GM21390 (cell line): Measurements from ENCODE around the gene PACRG.

Experiments used
- ATAC-seq: cut with Tn5 transposase; IDR thresholded peaks from one replicate; pipeline ENCODE4 v1.9.1; 2021; ENCODE audit not compliant: unreplicated experiment

Gene PACRG

DNA sequence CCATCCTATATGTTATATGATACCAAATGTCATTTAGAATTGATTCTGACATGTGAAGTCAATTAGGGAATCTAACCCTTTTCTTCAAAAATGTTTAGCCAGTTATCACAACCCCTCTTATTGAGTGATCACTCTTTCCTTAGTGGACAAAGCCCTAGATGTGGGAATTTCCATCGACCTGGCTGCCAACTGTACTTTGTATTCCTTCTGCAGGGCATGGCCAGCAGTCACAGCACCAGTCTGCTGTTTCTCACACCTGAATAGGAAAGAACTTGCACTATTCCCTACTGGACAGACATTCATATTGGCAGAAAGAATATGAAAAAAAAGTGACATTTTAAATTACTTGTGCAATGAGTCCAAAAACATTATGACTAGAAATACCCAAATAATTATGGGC, 271.0 kb downstream of the PACRG start:
- ATAC-seq: no peak

DNA sequence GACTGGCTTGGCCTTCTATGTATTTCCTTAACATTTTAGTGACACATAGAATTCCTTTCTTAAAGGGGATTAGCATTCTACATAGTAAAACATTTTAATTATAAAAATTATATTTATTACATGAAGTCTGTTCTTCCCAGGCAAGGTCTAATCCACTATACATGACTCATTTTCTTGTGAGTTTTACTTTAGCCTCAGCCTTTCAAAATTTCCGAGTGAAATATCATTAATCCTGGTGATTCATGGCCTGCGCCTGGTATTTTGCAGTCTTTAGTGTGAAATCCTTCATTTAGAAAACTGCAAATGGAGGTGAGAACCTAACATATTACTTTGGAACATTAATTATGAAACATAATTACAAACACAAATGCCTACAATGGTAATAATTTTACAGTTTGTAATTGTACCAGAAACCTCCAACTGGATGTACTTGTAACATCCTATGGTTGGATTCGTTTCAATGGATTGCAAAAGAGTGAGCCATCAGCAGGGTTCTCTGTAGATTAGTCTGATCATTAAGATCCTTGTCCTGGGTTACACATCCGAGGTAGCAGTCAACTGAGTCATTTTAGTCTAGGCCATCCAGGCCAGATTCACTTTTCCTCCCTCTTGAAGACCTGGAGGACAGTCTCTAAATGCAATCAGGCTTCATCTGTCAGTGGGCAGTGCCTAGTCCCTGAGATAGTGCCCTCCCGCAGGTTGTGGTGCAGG, 272.0 kb downstream of the PACRG start:
- no peak for ATAC-seq

DNA sequence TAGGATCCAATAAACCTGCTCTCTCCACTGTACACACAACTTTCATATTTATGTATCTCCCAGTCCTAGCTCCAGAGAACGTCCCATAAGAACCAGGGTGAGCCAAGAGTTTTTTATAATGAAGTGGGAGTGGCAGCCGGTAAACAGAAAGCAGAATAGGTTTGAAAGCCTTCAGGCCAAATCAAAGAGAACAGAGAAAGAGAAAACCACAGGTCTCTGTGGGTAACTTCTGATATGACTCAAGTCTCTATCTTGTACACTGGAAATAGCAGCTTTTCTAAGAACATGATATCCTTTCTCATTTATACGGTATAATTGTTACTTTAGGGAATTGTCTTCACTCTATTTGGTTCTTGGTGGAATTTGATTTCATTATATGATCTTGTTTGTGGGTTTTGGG, 273.6 kb downstream of the PACRG start:
- ATAC-seq: peak; percentile 100

DNA sequence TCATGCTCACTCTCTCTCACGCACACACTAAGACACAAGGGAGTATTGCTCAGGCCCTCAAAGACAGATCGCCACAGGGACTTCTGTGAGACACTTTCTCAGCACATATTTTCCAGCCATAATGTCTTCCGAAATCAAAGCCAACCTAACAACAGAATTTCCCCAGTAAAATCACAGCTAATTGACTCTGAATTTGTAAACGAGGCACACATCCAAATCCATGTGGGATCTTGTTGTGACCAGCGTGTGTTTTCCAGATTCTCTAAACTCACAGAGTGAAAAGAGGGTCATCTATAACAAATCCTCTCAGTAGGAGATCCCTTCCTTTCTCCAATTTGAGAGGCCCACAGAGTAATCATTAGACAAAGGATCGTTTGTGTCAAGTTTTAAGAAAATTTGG, 280.4 kb downstream of the PACRG start:
- no peak for ATAC-seq

DNA sequence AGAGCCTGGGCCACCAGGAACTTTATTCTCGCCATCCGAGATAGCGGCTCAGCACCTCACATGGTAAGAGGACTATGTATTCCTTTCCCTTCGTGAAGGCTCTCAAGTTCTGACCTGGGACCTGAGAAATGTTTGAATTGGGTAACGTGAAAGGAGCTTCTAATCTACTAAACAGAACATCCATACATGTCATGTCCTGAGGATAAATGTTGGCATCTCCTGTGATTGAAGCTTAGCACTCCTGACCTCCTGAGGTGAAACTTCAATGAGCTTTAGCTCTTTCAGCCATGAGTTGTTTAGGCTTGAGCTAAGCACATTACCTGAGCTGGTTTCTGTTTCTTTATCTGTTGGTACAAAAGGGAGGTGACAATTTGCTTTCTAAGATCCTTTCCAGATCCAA, 280.9 kb downstream of the PACRG start:
- no peak for ATAC-seq

DNA sequence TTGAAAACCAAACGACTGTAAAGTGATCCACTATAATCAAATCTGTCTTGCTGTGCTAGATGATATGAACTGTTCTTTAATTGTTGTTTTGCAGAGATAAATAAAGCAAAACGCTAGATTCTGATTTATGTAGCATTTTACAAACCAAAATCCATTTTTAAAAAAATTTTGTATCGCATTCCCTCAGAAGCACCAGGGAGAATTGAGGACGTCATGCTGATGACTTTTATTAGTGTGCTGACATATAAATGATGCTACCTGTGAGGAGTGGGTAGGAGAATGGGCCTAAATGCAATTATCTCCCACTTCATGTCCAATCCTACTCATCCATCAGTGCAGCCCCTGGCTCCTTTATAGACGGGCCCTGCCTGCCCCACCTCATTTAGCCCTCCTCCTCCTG, 282.4 kb downstream of the PACRG start:
- no peak for ATAC-seq

DNA sequence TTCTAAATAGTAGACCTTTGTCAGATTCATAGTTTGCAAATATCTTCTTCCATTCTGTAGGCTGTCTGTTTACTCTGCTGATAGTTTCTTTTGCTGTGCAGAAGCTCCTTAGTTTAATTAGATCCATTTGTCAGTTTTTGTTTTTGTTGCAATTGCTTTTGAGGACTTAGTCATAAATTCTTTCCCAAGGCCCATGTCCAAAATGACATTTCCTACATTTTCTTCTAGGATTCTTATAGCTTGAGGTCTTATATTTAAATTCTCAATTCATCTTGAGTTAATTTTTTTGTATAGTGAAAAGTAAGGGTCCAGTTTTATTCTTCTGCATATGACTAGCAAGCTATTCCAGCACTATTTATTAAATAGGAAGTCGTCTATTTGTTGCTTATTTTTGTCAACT, 287.0 kb downstream of the PACRG start:
- ATAC-seq: no peak

DNA sequence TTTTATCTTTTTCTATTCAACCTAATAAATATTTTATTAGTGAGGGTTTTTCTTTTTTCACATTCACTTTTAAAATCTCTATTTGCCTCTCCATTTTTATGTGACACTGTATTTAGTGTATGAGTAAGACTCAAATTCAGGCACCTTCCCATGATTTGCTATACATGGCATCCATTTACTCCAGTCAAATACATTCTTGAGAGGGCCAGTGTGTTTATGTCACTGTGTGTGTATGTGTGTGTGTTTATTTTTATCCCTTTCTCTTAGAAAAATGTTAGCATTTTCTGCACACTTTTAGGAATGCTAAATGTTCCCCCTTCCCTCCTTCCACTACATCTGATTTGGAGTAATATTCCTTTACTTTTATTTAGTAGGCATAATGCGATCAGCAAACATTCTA, 290.0 kb downstream of the PACRG start:
- no peak for ATAC-seq

DNA sequence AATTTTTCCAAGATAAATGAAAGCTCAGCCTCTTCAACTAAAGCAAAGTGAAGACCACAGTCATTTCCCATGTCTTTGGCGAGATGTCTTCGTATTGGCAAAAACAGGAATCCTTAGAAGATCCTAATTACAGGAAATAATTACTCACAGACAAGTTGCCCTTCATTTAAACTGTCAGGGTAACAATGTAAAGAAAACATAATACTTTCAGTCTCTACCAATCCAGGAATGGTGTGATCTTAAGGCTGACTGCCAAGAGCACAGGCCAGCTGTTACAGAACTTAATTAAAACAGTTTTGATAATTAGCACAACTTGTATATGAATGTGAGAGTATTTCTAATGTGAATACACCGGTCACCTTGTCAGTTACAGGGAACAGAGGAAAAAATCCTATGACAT, 292.2 kb downstream of the PACRG start:
- no peak for ATAC-seq

DNA sequence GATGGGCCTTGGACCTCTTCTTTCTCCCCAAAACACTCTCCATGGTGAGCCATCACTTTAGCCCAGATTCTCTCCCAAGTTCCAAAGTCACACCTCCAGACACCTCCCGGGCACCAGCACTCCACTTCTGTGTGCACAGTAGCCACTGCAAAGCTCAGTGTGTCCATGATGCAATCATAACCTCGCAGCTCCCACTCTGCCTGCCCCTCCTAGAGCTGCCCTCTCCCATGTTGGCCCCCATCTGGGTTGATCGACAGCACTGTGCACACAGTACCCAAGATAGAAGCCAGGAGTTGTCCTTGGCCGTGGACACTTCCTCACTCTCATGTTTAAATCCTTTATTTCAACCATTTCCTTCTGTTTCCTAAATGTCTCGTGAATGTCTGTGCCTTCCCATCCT, 293.3 kb downstream of the PACRG start:
- no peak for ATAC-seq

DNA sequence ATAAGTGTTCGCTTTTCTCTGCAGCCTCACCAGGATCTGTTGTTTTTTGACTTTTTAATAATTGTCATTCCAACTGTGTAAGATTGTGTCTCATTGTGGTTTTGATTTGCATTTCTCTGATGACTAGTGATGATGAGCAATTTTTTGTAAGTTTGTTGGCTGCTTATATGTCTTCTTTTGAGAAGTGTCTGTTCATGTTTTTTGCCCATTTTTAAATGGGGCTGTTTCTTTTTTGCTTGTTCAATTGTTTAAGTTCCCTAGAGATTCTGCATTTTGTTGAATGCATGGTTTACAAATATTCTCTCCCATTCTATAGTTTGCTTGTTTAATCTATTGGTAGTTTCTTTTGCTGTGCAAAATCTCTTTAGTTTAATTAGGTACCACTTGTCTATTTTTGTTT, 295.9 kb downstream of the PACRG start:
- no peak for ATAC-seq

DNA sequence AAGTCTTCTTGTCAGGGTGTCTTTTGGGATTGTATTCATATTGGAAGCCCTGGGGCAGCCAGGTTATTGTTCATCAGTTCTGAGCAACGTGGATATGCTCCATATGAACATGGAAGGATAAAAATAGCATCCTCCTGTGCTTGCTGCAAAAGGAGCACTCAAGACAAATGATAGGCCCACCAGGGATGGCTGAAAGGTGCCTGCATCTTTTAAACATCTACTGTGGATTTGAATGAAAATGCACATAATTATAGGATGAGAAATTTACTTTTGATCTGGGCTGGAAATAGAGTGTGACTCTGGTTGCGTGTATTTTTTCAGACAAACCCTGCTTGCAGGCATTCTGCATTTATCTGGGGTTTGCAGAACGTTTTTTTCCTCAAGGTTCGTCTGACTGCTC, 299.1 kb downstream of the PACRG start:
- ATAC-seq: no peak

DNA sequence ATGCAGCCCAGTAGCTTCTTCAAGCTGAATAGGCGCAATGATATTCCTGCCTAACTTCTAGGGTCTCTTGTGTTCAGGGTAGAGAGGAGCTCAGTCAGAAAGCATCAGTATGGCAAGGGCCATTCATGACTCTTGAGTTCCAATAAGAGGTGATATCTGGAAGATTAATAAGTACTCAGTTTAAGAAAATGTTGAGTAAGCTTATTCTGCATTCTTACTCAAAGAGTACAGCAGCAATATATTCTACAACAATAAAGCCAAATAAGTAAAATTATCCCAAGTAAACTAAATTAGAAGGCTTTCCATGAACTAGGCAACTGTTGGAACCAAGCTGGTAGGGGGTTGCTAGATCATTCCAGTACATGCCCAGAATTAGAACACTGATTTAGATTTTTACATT, 303.2 kb downstream of the PACRG start:
- ATAC-seq: no peak

DNA sequence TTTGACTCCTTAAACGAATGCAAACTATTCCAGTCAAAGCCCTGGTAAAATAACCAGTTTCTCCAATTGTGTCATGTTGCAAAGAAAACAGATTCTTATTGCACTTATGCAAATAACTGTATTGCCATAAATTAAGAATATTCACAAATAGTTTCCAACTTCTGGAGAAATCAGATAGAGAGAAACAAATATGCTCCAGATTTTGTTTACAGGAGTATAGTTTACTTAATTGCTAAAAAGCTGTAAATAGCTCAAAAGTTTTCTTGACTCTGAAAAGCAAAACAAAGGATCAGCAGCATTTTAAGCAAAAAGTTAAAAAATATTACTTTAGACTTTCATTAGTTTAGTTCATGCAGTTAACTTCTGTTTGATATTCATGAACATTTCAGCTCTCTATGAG, 304.2 kb downstream of the PACRG start:
- ATAC-seq: no peak

DNA sequence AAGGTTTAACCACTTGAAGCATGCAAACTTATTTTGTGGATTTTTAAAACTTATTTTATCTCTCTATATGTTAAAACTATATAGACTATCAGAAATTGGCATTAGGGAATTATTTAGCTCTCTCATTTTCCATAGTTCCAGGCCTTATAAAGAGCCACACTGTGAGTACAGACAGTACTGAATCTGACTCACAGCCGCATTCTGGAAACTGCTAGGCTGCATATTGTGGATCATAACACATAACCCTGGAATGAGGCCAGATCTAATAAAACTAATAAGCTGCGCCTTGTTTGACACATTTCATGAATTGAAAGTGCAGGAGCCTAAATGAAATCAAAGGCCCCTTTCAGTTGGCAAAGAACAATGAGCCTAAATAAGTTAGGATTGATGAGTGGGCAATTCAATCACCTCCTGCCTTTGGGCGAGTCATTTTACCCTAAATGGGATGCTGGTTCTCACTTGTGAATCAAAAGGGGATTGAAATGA, 308.4 kb downstream of the PACRG start:
- ATAC-seq: no peak

DNA sequence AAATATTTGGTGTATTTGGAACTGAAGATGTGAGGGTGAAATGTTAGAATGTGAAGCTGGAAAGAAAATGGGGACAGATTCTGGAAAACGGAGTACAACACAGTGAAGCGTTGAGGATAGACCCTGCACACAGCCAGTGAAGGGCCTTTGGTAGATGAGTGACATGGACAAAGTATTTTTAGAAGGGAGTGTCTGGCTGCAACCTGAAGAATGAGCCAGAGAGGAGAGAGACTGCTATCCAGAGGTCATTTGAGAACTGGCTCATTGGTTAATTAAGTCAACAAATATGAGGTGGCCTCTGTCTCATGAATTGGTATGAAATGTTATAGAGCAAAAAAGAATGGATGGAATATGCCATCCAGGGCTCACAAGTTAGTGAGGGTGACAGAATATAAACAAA, 310.5 kb downstream of the PACRG start:
- ATAC-seq: no peak

DNA sequence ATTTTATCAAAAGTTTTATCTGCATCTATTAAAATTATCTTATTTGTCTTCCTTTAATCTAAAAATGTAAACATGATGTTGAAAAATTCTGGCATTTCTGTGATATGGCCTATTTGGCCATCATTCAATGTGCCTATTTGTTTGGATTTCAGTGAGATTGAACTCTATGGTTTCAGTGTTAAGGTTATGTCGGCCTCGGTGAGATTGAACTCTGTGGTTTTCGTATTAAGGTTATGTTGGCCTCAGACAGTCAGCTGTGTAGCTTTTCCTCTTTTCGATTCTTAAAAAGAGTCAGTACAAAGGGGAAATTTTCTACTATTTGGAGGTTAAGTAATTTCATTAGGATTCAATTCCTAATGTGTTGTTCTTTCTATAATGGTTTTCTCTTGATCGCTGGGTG, 320.6 kb downstream of the PACRG start:
- ATAC-seq: no peak

DNA sequence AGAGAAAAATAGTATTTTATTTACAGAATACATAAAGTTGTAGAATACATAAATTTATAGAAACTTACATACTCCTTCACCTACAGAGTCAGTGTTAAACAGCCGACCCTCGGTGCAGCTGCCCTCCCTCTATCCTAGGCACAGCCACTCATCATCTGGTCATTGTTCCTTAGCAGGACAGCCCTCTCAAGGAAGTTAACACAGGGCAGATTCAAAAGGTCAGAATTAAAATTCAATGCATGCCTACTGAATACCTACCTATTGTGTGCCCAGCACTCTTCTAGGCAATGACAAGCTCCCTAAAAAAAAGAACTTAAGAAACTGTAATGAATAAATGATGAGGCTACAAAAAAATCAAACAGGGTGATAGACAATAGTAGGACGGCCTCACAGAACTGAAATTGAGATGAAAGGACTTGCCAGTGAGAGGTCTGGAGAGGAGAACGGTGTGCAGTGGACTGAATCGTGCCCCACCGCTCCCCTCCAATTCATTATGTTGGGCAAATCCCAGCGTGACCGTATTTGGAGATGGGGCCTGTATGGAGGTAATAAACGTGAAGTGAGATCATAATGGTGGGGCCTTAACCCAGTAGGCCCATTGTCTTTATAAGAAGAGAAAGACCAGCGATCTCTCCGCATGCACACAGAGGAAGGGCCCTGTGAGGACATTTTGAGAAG, 326.0 kb downstream of the PACRG start:
- ATAC-seq: no peak

DNA sequence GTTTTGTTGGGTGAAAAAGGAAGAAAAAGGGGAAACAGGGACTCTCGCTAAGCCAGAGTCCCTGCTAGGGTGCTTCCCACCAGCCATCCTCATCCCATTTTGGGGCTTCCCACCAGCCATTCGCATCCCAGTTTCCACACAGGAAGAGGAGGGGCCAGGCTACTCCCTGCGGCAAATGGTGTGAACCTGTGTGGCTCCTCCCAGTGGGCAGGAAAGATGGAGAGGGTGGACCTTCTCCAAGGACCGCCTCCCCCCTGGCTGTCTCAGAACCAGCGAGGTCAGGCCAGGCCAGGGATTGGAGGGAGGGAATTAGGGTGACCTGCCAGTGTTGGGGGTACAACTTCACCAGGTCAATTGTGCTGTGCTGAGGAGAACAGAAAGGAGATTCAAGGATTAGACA, 326.9 kb downstream of the PACRG start:
- no peak for ATAC-seq

DNA sequence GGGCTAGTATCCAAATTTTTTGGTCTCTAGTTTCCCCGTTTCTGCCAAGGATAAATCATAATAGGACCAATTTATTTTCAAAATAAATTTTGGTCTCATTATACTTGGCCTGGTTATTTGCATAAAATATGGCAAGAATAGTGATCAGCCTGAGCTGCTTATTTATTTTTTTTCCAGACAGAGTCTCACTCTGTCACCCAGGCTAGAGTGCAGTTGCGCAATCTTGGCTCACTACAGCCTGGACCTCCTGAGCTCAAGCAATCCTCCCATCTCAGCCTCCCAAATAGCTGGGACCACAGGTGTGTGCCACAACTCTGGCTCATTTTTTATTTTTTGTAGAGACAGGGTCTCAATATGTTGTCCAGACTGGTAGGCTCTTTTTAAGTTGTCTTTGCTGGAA, 329.5 kb downstream of the PACRG start:
- no peak for ATAC-seq

DNA sequence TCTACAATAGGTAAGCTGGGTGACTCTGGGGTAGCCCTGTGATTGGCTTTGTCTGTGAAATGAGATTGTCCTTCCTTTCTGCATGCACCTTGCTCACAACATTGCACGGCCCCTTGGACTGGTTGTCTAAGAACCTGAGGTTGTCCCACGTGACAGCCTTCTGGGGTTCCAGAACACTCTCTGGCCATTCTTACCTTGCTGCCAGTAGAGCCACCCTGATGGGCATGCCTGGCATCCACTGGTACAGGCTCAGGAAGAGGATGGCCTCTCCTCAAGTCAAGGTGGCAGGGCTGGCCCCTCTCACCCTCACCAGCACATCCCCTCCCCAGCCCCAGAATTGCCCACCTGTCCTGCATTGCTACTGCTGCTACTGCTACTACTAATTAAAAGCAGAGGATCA, 335.0 kb downstream of the PACRG start:
- ATAC-seq: no peak

DNA sequence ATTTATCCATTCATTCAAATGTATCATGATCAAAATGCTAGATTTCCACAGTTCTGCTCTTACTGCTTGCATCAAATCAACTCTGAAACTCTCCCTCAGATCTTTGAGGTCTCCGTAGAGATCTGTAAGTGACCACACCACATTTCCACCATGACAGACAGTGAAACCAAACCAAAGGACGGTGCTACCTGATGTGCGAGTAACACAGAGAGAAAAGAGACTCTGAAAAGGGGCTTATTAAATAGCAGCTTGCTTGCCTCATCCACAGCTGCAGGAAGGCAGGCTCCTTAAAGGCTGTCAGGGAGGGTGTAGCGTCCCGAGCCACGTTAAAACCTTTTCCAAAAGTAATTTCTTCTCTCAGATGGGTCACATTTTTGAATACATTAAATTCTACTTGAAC, 335.8 kb downstream of the PACRG start:
- no peak for ATAC-seq

DNA sequence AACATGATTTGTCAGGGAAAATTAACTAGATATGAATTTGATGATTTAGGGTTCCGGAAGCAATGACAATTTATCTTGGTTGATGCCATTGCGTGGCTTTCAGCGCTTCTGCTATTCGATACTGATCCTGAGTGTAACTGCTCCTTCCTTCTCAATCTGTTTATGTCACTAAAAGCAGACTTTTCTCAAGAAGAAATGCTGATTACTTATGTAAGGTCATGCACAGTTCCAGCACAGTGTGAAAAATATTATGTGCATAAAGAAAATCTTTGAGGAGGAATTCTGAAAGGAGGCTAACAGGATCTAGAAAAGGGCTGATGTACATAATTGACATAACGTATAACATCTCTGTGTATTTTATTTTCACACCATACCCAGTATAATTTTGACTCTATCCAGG, 336.6 kb downstream of the PACRG start:
- ATAC-seq: no peak
